Measurements from ENCODE around the gene CSMD2.

Gene CSMD2

GRCh38 chr1:33842348-33842747 is 322.7 kb downstream of the CSMD2 start:
- no peaks in the 10 kb centered on the region for H3F3A ChIP-seq (ENCODE audit: insufficient read depth)
- no peak overlapping the region for H3K4me2 ChIP-seq (ENCODE audit: low read depth, low read length, poor library complexity, severe bottlenecking)
- TF ChIP-seq CTCF (IDR thresholded peaks at IDR 0.05; ENCODE audit: insufficient read depth, low read length, poor library complexity, severe bottlenecking), result no peak
- no peak for TF ChIP-seq EZH2phosphoT487 (conservative IDR thresholded peaks at IDR 0.05; ENCODE audit: low read length)
- no peaks in the 10 kb centered on the region for H3K9me2 ChIP-seq (replicated peaks; ENCODE audit: insufficient read depth, low read length)
- H3K36me3 ChIP-seq (ENCODE audit: low read length), result no peaks in the 10 kb centered on the region
- H3K27me3 ChIP-seq (ENCODE audit: low read length), result no peaks in the 10 kb centered on the region
- no peak overlapping the region for H3K9ac ChIP-seq (ENCODE audit: low read length)
- H3K27ac ChIP-seq (ENCODE audit: low read depth, low read length), result no peak overlapping the region
- H3K4me3 ChIP-seq (ENCODE audit: insufficient read depth, low read length, poor library complexity, severe bottlenecking), result no peak overlapping the region
- no peak overlapping the region for H2AFZ ChIP-seq (ENCODE audit: low read depth, low read length, severe bottlenecking)
- no peaks in the 10 kb centered on the region for H3K9me3 ChIP-seq (ENCODE audit: insufficient read depth, low read length)
- no peaks in the 10 kb centered on the region for H4K20me1 ChIP-seq (ENCODE audit: low read depth, low read length)
- H3K79me2 ChIP-seq (ENCODE audit: insufficient read depth, low read length), result no peaks in the 10 kb centered on the region

DNA sequence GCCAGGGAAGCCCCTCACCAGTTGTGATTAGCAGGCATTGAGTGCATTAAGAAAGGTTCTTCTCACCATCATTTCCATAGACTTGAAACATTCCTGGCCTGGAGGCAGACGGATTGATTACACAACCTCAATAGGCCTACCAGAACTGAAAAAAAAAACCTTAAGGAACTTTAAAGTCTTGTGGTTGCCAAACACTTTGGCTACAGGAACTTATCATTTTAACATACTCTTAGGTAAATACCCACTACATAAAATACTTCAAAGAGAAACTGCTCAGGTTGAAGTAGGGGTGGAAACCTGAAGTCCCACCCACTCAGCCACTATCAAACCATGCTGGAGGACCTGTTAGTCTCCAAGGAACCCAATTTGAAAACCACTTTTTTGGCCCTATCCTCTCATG is 323.5 kb downstream of the CSMD2 start:
- H3K27ac ChIP-seq (ENCODE audit: low read depth, low read length), result no peak overlapping the region

DNA sequence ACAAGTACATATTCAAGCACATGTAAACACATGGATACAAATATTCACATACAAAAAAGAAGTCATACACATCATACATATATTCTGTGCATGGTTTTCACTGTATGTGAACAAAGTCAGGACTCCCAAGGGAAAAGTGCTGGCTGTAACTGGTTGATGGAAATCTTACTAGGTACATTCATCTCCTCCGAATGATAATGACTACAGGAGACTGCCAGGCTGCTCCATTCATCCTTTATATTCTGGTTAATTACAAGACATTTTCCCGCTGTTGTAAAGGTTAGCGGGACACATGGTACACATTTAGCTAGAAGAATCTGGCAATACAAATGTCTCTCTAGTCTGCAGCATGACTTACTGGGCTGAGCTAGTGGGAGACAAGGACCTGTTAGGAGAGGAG is 327.4 kb downstream of the CSMD2 start:
- Histone ChIP-seq H3K4me2 (ENCODE audit: low read depth, low read length, poor library complexity, severe bottlenecking) (no peak overlapping the region), H3F3A (ENCODE audit: insufficient read depth) (no peaks in the 10 kb centered on the region), H4K20me1 (ENCODE audit: low read depth, low read length) (no peaks in the 10 kb centered on the region), H3K79me2 (ENCODE audit: insufficient read depth, low read length) (no peaks in the 10 kb centered on the region), H3K27ac (ENCODE audit: low read depth, low read length) (no peak overlapping the region), H3K9me3 (ENCODE audit: insufficient read depth, low read length) (no peaks in the 10 kb centered on the region), H3K4me3 (ENCODE audit: insufficient read depth, low read length, poor library complexity, severe bottlenecking) (no peak overlapping the region), H3K9ac (ENCODE audit: low read length) (no peak overlapping the region), H2AFZ (ENCODE audit: low read depth, low read length, severe bottlenecking) (no peak overlapping the region), H3K36me3 (ENCODE audit: low read length) (no peaks in the 10 kb centered on the region), H3K9me2 (replicated peaks; ENCODE audit: insufficient read depth, low read length) (no peaks in the 10 kb centered on the region), H3K27me3 (ENCODE audit: low read length) (no peaks in the 10 kb centered on the region)
- TF ChIP-seq CTCF (IDR thresholded peaks at IDR 0.05; ENCODE audit: insufficient read depth, low read length, poor library complexity, severe bottlenecking) (no peak), EZH2phosphoT487 (conservative IDR thresholded peaks at IDR 0.05; ENCODE audit: low read length) (no peak)

More for the DNA sequence above, 323.5 kb downstream of the CSMD2 start:
- no peak overlapping the region for H3K4me3 ChIP-seq (ENCODE audit: insufficient read depth, low read length, poor library complexity, severe bottlenecking)
- H3K4me2 ChIP-seq (ENCODE audit: low read depth, low read length, poor library complexity, severe bottlenecking), result no peak overlapping the region
- no peak for TF ChIP-seq CTCF (IDR thresholded peaks at IDR 0.05; ENCODE audit: insufficient read depth, low read length, poor library complexity, severe bottlenecking)
- no peak for TF ChIP-seq EZH2phosphoT487 (conservative IDR thresholded peaks at IDR 0.05; ENCODE audit: low read length)
- no peaks in the 10 kb centered on the region for H3K9me2 ChIP-seq (replicated peaks; ENCODE audit: insufficient read depth, low read length)
- no peaks in the 10 kb centered on the region for H3K36me3 ChIP-seq (ENCODE audit: low read length)
- no peak overlapping the region for H3K9ac ChIP-seq (ENCODE audit: low read length)
- no peaks in the 10 kb centered on the region for H3K79me2 ChIP-seq (ENCODE audit: insufficient read depth, low read length)
- H3K27me3 ChIP-seq (ENCODE audit: low read length), result no peaks in the 10 kb centered on the region
- no peaks in the 10 kb centered on the region for H4K20me1 ChIP-seq (ENCODE audit: low read depth, low read length)
- H2AFZ ChIP-seq (ENCODE audit: low read depth, low read length, severe bottlenecking), result no peak overlapping the region
- no peaks in the 10 kb centered on the region for H3K9me3 ChIP-seq (ENCODE audit: insufficient read depth, low read length)
- H3F3A ChIP-seq (ENCODE audit: insufficient read depth), result no peaks in the 10 kb centered on the region
